Progenitor cell of endocrine pancreas (in vitro differentiated cells): Measurements from ENCODE around the gene ITCH. TPM values are rescaled to one million over a fixed set of nuclear protein-coding genes. Genes with fewer than 3 reads are reported as not detected.

ENCODE experiments used
- DNase-seq: peaks from one replicate; pipeline ENCODE4 v3.0.0; 2021; ENCODE audit warnings: low spot score; ENCODE audit not compliant: unreplicated experiment
- H3K27ac Mint-ChIP-seq: 2 replicates; pipeline ENCODE4 v1.8.0; 2021; ENCODE audit warnings: mild to moderate bottlenecking, moderate library complexity, mixed read lengths
- H3K27me3 Mint-ChIP-seq: 2 replicates; pipeline ENCODE4 v1.8.0; 2021; ENCODE audit warnings: mixed read lengths
- H3K36me3 Mint-ChIP-seq: 2 replicates; pipeline ENCODE4 v1.8.0; 2022; ENCODE audit warnings: mixed read lengths; ENCODE audit not compliant: insufficient read depth
- H3K4me1 Mint-ChIP-seq: 2 replicates; pipeline ENCODE4 v1.8.0; 2021; ENCODE audit warnings: low read depth, mixed read lengths
- H3K4me3 Mint-ChIP-seq: 2 replicates; pipeline ENCODE4 v1.8.0; 2021; ENCODE audit warnings: low read depth, mild to moderate bottlenecking, moderate library complexity, mixed read lengths
- H3K9me3 Mint-ChIP-seq: 2 replicates; pipeline ENCODE4 v1.8.0; 2021; ENCODE audit warnings: low read depth, mixed read lengths
- total RNA-seq: library from RNA; stranded (reverse); gene quantifications from 2 replicates; pipeline ENCODE4 v1.2.1, GENCODE V29; 2021
- TF ChIP-seq, protein P1 (sequence below): fragments of 200-600 bp; sonication (generic); IDR thresholded peaks from one replicate; pipeline ENCODE4 v1.5.0; 2021; ENCODE audit warnings: antibody characterized with exemption, mild to moderate bottlenecking; ENCODE audit not compliant: unreplicated experiment

Gene ITCH
- total RNA-seq, 1 donor from 2014 or later: 83.9 TPM

DNA sequence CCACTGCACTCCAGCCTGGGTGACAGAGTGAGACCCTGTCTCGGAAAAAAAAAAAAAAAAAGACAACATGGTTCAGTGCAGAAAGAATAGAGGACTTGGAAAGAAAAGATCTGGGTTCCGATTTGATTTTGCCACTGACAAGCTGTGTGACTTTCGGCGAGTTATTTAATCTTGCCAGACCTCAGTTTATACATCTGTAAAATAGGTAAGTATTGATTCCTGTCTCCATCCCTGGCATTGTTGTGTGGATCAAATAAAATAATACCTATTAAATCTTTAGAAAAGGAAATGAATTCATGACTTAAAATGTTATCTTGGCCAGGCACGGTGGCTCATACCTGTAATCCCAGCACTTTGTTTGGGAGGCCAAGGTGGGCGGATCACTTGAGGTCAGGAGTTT lies 7.0 kb downstream of the ITCH start:
- no peaks in the 10 kb centered on the region for H3K27me3 Mint-ChIP-seq
- TF ChIP-seq, protein P1, sequence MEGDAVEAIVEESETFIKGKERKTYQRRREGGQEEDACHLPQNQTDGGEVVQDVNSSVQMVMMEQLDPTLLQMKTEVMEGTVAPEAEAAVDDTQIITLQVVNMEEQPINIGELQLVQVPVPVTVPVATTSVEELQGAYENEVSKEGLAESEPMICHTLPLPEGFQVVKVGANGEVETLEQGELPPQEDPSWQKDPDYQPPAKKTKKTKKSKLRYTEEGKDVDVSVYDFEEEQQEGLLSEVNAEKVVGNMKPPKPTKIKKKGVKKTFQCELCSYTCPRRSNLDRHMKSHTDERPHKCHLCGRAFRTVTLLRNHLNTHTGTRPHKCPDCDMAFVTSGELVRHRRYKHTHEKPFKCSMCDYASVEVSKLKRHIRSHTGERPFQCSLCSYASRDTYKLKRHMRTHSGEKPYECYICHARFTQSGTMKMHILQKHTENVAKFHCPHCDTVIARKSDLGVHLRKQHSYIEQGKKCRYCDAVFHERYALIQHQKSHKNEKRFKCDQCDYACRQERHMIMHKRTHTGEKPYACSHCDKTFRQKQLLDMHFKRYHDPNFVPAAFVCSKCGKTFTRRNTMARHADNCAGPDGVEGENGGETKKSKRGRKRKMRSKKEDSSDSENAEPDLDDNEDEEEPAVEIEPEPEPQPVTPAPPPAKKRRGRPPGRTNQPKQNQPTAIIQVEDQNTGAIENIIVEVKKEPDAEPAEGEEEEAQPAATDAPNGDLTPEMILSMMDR: no peak
- no peak for DNase-seq
- H3K27ac Mint-ChIP-seq: no peak overlapping the region
- H3K4me1 Mint-ChIP-seq: peaks cover 25% of the 10 kb centered on the region
- H3K9me3 Mint-ChIP-seq: no peaks in the 10 kb centered on the region
- H3K36me3 Mint-ChIP-seq: peaks cover 40% of the 10 kb centered on the region
- no peak overlapping the region for H3K4me3 Mint-ChIP-seq

DNA sequence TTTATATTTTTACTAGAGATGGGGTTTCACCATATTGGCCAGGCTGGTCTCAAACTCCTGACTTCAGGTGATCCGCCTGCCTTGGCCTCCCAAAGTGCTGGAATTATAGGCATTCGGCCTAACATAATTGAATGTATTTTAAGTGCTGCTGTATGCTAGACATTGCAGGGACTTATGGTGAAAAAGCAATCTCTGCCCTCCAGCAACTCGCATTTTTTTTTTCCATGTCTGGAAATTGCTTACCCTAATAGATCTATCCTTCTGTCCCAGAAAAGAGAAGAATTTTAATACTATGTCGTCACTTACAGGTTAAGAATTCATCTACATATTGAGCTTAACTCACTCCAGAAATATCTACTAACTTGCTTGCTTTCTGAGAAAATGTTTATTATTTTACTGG lies 10.4 kb downstream of the ITCH start:
- DNase-seq: no peak
- no peak overlapping the region for H3K27ac Mint-ChIP-seq
- H3K9me3 Mint-ChIP-seq: no peaks in the 10 kb centered on the region
- H3K4me1 Mint-ChIP-seq: peaks cover 9% of the 10 kb centered on the region
- peaks cover 38% of the 10 kb centered on the region for H3K36me3 Mint-ChIP-seq
- no peak overlapping the region for H3K4me3 Mint-ChIP-seq
- TF ChIP-seq, protein P1: no peak
- H3K27me3 Mint-ChIP-seq: no peaks in the 10 kb centered on the region

DNA sequence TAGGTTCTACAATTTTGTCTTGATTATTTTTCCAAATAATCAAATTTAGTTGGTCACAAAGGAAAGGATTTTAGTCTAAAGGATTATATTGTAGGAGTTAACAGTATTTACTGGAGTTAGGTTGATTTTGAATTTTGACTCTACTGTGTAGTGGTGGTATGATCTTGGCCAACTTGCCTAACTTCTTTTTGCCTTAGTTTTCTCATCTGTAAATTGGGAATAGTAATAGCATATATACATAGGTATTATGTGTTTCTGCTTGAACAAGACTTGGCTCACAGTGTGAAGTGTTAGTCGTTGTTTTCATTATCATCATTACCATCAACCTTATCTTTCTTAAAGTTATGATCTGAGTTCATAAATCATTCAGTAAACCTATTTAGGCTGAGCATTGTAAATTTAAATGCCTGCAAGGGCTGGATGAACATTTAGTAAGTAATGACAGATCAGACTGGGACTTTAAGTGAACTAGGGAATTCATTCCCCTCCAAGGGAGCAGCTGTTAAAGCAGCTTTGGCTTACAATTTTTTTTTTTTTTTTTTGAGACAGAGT lies 11.2 kb downstream of the ITCH start:
- Mint-ChIP-seq H3K27ac (peak overlapping the region; percentile 10), H3K36me3 (peaks cover 35% of the 10 kb centered on the region), H3K9me3 (no peaks in the 10 kb centered on the region), H3K27me3 (no peaks in the 10 kb centered on the region), H3K4me3 (no peak overlapping the region), H3K4me1 (peaks cover 5% of the 10 kb centered on the region)
- DNase-seq: no peak
- TF ChIP-seq, protein P1: no peak

DNA sequence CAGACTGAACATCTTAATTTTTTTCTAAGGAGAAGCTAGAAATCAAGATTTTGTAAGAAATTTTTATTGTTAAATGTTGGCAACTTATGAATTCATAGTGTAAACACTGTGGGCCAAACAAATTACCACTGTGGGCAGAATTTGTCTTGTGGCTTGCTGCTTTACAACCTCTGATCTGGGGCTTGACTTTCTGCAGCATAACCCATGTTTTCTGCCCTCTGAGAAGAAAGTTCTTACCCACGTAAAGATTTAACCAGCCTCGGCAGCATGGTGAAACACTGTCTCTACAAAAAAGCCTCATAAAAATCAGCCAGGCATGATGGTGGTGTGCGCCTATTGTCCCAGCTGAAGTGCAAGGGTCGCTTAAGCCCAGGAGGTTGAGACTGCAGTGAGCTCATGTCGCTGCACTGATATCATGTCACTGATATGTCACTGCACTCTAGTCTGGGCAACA lies 12.9 kb downstream of the ITCH start:
- no peaks in the 10 kb centered on the region for H3K27me3 Mint-ChIP-seq
- no peaks in the 10 kb centered on the region for H3K9me3 Mint-ChIP-seq
- peaks cover 5% of the 10 kb centered on the region for H3K4me1 Mint-ChIP-seq
- H3K36me3 Mint-ChIP-seq: peaks cover 28% of the 10 kb centered on the region
- peak overlapping the region; percentile 53 for H3K27ac Mint-ChIP-seq
- no peak overlapping the region for H3K4me3 Mint-ChIP-seq
- TF ChIP-seq, protein P1: no peak
- no peak for DNase-seq

DNA sequence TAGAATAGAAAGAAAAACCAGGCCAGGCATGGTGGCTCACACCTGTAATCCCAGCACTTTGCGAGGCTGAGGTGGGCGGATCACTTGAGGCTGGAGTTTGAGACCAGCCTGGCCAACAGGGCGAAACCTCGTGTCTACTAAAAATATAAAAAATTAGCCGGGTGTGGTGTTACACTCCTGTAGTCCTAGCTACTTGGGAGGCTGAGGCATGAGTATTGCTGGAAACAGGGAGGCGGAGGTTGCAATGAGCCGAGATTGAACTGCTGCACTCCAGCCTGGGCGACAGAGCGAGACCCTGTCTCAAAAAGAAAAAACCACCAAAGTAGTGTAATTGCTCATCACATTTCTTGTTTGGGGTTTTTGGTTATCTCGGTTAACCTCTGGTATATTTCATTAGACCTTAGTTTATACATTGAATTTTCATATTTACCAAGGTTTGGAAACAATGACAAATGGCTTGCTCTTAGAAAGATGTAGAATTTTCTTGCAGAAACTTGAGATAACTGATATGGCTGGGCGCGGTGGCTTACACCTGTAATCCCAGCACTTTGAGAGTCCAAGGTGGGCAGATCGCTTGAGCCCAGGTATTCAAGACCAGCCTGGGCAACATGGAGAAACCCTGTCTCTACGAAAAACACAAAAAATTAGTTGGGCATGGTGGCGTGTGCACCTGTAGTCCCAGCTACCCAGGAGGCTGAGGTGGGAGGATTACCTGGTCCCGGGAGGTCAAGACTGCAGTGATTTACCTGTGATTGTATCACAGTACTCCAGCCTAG lies 14.2 kb downstream of the ITCH start:
- Mint-ChIP-seq H3K9me3 (no peaks in the 10 kb centered on the region), H3K27ac (peak overlapping the region; percentile 33), H3K27me3 (no peaks in the 10 kb centered on the region), H3K36me3 (peaks cover 27% of the 10 kb centered on the region), H3K4me1 (peaks cover 5% of the 10 kb centered on the region), H3K4me3 (no peak overlapping the region)
- no peak for DNase-seq
- TF ChIP-seq, protein P1: no peak
